Kidney epithelial cell (primary cell): ENCODE results near the gene ACOX1. TPM values are rescaled to one million over a fixed set of nuclear protein-coding genes. Genes with fewer than 3 reads are reported as not detected.

ENCODE experiments used
- DNase-seq: peaks from one replicate; pipeline ENCODE4 v3.0.0-alpha.2; 2010; ENCODE audit warnings: low read depth
- H3K27me3 ChIP-seq: 2 replicates; pipeline ENCODE4 v1.6.0; 2011; ENCODE audit warnings: low read length; ENCODE audit not compliant: control insufficient read depth, insufficient read depth
- H3K36me3 ChIP-seq: 2 replicates; pipeline ENCODE4 v1.5.1; 2011; ENCODE audit warnings: low read length; ENCODE audit not compliant: control insufficient read depth, insufficient read depth
- H3K4me3 ChIP-seq: 2 replicates; pipeline ENCODE4 v1.5.1; 2011; ENCODE audit warnings: low read depth, mild to moderate bottlenecking, control low read depth, low read length
- total RNA-seq: library from RNA; depleted of rRNA; stranded (reverse); fragments of >200 nt; gene quantifications from 2 replicates; pipeline ENCODE4 v1.2.3, GENCODE V29; 2015
- TF ChIP-seq, protein P1 (sequence below): IDR thresholded peaks from 2 replicates; pipeline ENCODE4 v1.5.1; 2011; ENCODE audit warnings: mild to moderate bottlenecking, moderate library complexity, low read length, control low read depth, inconsistent platforms; ENCODE audit not compliant: insufficient read depth, poor library complexity, severe bottlenecking

ACOX1 gene
- total RNA-seq, 1 donor from 2014 or later = 41.1 TPM

DNA sequence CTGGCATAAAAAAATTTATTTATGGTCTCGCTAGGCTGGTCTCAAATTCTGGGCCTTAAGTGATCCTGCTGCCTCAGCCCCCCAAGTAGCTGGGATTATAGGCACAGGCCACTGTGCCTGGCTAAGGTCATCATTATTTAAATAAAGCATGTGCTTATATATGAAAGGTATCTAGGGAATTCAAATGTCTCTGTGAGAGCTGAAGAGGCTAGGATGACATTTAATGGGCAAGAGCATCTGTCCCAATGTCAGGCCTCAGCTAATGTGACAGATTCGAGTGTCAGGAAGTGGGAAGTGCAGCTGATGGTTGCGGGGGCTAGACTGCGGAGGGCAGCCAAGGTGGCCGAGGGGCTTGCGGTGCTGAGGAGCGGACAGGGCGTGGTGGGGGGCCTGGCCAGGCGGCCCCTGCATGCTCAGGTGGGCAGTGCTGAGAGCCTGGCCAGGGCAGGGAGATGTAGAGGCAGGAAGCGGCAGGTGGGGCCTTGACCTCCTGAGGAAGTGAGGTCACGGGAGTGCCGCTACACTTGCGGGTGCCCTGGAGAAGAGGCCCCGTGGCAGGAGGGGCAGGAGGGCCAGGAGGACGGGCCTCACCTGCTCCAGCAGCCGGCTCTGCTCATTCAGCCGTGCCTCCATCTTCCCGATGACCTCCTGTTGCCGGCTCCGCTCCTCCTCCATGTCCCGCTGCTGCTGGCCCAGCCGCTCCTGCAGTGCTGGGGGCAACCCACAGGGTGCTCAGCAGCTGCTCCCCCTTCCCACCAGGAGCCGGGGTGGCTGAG is 61.6 kb downstream of the ACOX1 start:
- no peak for DNase-seq
- Histone ChIP-seq H3K4me3 (no peak overlapping the region), H3K27me3 (no peaks in the 10 kb centered on the region), H3K36me3 (no peaks in the 10 kb centered on the region)
- TF ChIP-seq, protein P1, sequence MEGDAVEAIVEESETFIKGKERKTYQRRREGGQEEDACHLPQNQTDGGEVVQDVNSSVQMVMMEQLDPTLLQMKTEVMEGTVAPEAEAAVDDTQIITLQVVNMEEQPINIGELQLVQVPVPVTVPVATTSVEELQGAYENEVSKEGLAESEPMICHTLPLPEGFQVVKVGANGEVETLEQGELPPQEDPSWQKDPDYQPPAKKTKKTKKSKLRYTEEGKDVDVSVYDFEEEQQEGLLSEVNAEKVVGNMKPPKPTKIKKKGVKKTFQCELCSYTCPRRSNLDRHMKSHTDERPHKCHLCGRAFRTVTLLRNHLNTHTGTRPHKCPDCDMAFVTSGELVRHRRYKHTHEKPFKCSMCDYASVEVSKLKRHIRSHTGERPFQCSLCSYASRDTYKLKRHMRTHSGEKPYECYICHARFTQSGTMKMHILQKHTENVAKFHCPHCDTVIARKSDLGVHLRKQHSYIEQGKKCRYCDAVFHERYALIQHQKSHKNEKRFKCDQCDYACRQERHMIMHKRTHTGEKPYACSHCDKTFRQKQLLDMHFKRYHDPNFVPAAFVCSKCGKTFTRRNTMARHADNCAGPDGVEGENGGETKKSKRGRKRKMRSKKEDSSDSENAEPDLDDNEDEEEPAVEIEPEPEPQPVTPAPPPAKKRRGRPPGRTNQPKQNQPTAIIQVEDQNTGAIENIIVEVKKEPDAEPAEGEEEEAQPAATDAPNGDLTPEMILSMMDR = no peak

DNA sequence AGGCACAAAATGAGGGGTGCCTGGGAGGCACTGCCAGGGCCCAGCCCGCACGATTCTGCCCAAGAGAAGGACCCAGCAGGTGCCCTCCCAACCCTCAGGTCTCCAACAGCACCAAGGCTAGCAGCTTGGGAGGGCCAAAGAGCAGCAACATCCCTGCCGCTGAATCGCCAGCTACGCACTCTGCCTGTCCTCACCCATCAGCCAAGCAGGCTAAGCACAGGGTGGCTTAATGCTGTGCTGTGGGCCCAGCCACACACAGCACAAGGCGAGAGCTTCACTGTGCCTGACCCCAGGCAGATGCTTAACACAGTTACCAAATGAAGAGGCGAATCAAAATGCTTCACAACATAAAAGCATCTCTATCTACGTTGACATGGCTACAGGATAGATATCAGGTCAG is 63.7 kb downstream of the ACOX1 start:
- TF ChIP-seq, protein P1 = no peak
- DNase-seq = no peak
- H3K27me3 ChIP-seq = no peaks in the 10 kb centered on the region
- no peaks in the 10 kb centered on the region for H3K36me3 ChIP-seq
- no peak overlapping the region for H3K4me3 ChIP-seq

GRCh38 chr17:75914643-75915267 is 64.2 kb downstream of the ACOX1 start:
- no peaks in the 10 kb centered on the region for H3K27me3 ChIP-seq
- TF ChIP-seq, protein P1 = no peak
- no peak for DNase-seq
- no peaks in the 10 kb centered on the region for H3K36me3 ChIP-seq
- no peak overlapping the region for H3K4me3 ChIP-seq

GRCh38 chr17:75913537-75914210 is 65.3 kb downstream of the ACOX1 start:
- TF ChIP-seq, protein P1 = no peak
- H3K4me3 ChIP-seq = no peak overlapping the region
- H3K27me3 ChIP-seq = no peaks in the 10 kb centered on the region
- H3K36me3 ChIP-seq = no peaks in the 10 kb centered on the region
- DNase-seq = no peak

DNA sequence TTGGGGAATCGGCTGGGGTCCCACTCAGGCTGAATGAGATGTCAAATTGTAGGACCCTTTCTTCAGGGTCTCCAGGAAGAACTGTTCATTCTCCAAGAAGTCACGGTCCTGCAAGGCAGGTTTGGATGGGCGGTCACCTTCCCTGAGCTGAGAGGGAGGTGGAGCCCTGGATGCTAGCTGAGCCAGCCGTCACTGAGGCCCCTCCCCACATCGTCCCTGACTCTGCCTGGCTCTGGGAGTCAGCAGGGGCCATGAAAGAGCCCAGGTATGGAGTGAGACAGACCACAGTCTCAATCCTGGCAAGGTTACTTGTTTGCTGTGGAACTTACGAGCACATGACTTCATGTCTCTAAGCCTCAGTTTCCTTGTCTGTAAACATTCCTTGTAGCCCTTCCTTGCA is 68.3 kb downstream of the ACOX1 start:
- H3K27me3 ChIP-seq = no peaks in the 10 kb centered on the region
- TF ChIP-seq, protein P1 = no peak
- H3K4me3 ChIP-seq = no peak overlapping the region
- no peaks in the 10 kb centered on the region for H3K36me3 ChIP-seq
- no peak for DNase-seq
